ENCODE measurements around the gene FBRSL1.

The FBRSL1 gene

DNA sequence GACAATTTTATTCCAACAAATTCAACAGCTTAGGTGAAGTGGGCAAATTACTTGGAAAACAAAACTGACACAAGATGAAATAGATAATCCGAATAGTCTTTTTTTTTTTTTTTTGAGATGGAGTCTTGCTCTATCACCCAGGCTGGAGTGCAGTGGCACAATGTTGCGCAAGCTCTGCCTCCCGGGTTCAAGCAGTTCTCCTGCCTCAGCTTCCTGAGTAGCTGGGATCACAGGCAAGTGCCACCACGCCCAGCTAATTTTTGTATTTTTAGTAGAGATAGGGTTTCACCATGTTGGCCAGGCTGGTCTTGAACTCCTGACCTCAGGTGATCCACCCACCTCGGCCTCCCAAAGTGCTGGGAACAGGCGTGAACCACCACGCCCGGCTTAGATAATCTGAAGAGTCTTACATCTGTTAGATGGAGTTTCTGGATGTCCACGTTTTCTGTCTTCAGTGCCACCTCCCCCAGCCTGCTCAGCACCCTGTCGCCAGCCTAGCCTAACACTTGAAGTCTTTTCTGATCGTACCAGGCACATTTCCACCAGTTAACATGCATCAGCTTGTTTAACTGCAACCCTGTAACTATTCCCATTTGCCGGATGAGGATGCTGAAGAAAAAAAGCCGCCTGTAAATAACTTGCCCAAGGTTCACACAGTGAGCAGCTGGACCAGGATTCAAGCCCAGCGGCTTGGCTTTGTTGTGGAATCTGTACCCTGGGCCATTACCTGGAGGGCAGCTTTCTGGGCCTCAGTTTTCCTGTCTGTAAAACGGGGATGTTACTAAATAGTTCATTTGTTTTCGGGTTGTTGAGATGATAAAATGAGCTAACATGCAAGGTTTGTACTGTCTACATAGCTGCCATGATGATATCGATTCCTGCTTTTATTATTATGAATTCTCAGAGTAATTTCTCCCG, 26.4 kb downstream of the FBRSL1 start:
- CTCF ChIA-PET = interaction anchor here (0.9 to 4.5 kb wide), 6 partner anchors 9 to 102 kb away, joined by 3 to 19 read pairs (median 5); no protein-coding TSS in a partner anchor
- H3K9me3 ChIP-seq (ENCODE audit: control extremely low read depth in 1 of 5, control insufficient read depth in 4 of 5, insufficient read depth in 2 of 5, low read depth in 1 of 5, low read length in 4 of 5) = peaks cover 0 to 15% (median 9%) of the 10 kb centered on the region in 5 experiments
- H3K4me1 ChIP-seq (ENCODE audit: control extremely low read depth in 1 of 4, control insufficient read depth in 4 of 4, insufficient read depth in 4 of 4, low read length in 3 of 4) = no peaks in the 10 kb centered on the region
- WGBS (ENCODE audit: insufficient coverage) = 98% methylated on average over 13 of the region's 18 CpGs
- POLR2A ChIA-PET = interaction anchor here (0.6 kb wide), 1 partner anchor 10 kb away, joined by 3 read pairs; no protein-coding TSS in a partner anchor
- no peak overlapping the region for H3K27ac ChIP-seq (ENCODE audit: insufficient read depth in 1 of 2, low read depth in 1 of 2, low read length in 2 of 2, poor library complexity in 1 of 2, severe bottlenecking in 2 of 2)
- H3K27me3 ChIP-seq (replicated peaks in 2 of 5; ENCODE audit: control insufficient read depth in 4 of 5, insufficient read depth in 5 of 5, low read length in 4 of 5) = peaks cover 0 to 2% (median 0%) of the 10 kb centered on the region in 5 experiments
- peaks cover 6 to 39% (median 20%) of the 10 kb centered on the region in 4 experiments for H3K36me3 ChIP-seq (ENCODE audit: control insufficient read depth in 4 of 4, insufficient read depth in 4 of 4, low read length in 3 of 4)
- no peak for DNase-seq
- no peak overlapping the region for H3K4me3 ChIP-seq (ENCODE audit: control insufficient read depth in 1 of 7, extremely low read depth in 1 of 7, insufficient read depth in 4 of 7, low read depth in 2 of 7, low read length in 6 of 7)

DNA sequence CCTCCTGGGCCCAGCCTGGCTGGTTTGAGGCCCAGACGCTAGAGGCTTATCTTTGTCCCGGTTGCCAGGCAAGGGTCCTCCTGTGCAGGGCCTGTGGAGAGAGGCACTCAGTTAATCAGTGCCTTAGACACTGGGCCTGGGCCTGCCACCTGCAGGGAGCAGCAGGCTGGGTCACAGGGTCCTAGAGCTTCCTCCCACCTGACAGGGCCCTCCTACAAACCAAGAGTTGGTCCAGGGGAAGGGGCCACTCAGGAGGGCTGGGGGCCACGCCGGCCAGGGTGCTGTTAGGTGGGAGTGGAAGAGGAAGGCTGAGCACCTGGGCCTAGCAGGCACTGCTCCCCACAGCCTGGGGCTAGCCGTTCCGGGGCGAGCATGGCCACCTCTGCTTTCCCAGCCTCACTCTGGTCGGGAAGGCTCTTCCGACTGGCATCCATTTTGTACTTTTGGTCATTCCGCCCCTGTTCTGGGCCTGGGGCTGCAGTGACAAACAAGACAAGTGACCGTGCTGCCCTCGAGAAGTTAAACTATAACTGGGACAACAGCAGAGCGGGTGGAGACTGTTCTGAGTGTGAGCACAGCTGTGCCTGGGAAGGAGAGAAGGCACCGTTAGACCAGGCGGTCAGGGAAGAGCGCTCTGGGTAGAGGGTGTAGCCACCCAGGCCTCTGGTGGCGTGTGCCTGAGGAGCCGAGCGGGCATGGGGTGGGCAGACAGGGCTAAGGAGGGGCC, 27.2 kb downstream of the FBRSL1 start:
- H3K27ac ChIP-seq (ENCODE audit: insufficient read depth in 1 of 2, low read depth in 1 of 2, low read length in 2 of 2, poor library complexity in 1 of 2, severe bottlenecking in 2 of 2) = no peak overlapping the region
- DNase-seq = no peak
- no peak overlapping the region for H3K4me3 ChIP-seq (ENCODE audit: control insufficient read depth in 1 of 7, extremely low read depth in 1 of 7, insufficient read depth in 4 of 7, low read depth in 2 of 7, low read length in 6 of 7)
- ChIA-PET POLR2A (no interaction called here), CTCF (interaction anchor here (0.9 to 4.5 kb wide), 5 partner anchors 8 to 103 kb away, joined by 3 to 19 read pairs (median 5); no protein-coding TSS in a partner anchor)
- H3K36me3 ChIP-seq (ENCODE audit: control insufficient read depth in 4 of 4, insufficient read depth in 4 of 4, low read length in 3 of 4) = peaks cover 5 to 34% (median 16%) of the 10 kb centered on the region in 4 experiments
- 94% methylated on average over 16 of the region's 19 CpGs for WGBS (ENCODE audit: insufficient coverage)
- no peaks in the 10 kb centered on the region for H3K4me1 ChIP-seq (ENCODE audit: control extremely low read depth in 1 of 4, control insufficient read depth in 4 of 4, insufficient read depth in 4 of 4, low read length in 3 of 4)
- H3K9me3 ChIP-seq (ENCODE audit: control extremely low read depth in 1 of 5, control insufficient read depth in 4 of 5, insufficient read depth in 2 of 5, low read depth in 1 of 5, low read length in 4 of 5) = peaks cover 0 to 15% (median 9%) of the 10 kb centered on the region in 5 experiments
- H3K27me3 ChIP-seq (replicated peaks in 2 of 5; ENCODE audit: control insufficient read depth in 4 of 5, insufficient read depth in 5 of 5, low read length in 4 of 5) = no peaks in the 10 kb centered on the region

DNA sequence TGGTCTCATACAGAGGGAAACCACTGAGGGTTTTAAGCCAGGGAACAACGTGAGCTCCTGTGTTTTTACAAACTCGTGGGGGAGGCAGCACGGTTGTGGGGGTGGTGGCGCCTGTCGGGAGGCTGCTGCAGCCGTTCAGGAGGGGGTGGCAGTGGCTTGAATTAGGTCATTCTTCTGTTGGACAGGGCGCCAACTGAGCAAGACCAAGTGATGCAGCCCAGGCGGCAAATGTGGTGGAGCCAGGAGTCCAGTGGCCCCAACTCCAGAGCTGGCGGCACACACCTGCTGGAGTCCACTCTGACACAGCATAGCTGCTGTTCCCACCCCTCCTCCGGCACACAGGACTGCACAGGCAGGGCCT, 27.8 kb downstream of the FBRSL1 start:
- H3K9me3 ChIP-seq (ENCODE audit: control extremely low read depth in 1 of 5, control insufficient read depth in 4 of 5, insufficient read depth in 2 of 5, low read depth in 1 of 5, low read length in 4 of 5) = peaks cover 0 to 15% (median 9%) of the 10 kb centered on the region in 5 experiments
- no peaks in the 10 kb centered on the region for H3K27me3 ChIP-seq (replicated peaks in 2 of 5; ENCODE audit: control insufficient read depth in 4 of 5, insufficient read depth in 5 of 5, low read length in 4 of 5)
- H3K4me3 ChIP-seq (ENCODE audit: control insufficient read depth in 1 of 7, extremely low read depth in 1 of 7, insufficient read depth in 4 of 7, low read depth in 2 of 7, low read length in 6 of 7) = no peak overlapping the region
- no peak for DNase-seq
- 100% methylated on average over 8 of the region's 10 CpGs for WGBS (ENCODE audit: insufficient coverage)
- no peak overlapping the region for H3K27ac ChIP-seq (ENCODE audit: insufficient read depth in 1 of 2, low read depth in 1 of 2, low read length in 2 of 2, poor library complexity in 1 of 2, severe bottlenecking in 2 of 2)
- peaks cover 4 to 29% (median 16%) of the 10 kb centered on the region in 4 experiments for H3K36me3 ChIP-seq (ENCODE audit: control insufficient read depth in 4 of 4, insufficient read depth in 4 of 4, low read length in 3 of 4)
- POLR2A ChIA-PET = no interaction called here
- H3K4me1 ChIP-seq (ENCODE audit: control extremely low read depth in 1 of 4, control insufficient read depth in 4 of 4, insufficient read depth in 4 of 4, low read length in 3 of 4) = no peaks in the 10 kb centered on the region
- CTCF ChIA-PET = interaction anchor here (2.5 to 4.5 kb wide), 2 partner anchors 13 to 103 kb away, joined by 12 to 19 read pairs; no protein-coding TSS in a partner anchor

DNA sequence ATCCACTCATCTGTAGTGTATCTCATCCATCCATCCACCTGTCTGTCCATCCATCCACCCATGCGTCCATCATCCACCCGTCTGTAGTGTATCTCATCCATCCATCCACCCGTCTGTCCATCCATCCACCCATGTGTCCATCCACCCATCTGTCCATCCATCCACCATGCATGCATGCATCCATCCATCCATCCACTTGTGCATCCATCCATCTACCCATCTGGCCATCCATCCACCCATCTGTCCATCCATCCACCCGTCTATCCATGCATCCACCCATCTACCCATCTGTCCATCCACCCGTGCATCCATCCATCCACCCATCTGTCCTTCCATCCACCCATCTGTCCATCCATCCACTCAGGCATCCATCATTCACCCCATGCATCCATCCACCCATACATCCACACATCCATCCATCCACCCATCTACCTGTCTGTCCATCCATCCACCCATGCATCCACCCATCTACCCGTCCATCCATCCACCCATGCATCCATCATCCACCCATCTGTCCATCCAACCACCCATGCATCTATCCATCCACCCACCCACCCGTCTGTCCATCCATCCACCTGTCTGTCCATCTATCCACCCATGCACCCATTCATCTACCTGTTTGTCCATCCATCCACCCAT, 28.5 kb downstream of the FBRSL1 start:
- DNase-seq = no peak
- ChIA-PET CTCF (interaction anchor here (0.8 to 1.5 kb wide), 6 partner anchors 13 to 144 kb away, joined by 3 to 10 read pairs (median 3); no protein-coding TSS in a partner anchor), POLR2A (no interaction called here)
- Histone ChIP-seq H3K27me3 (replicated peaks in 2 of 5; ENCODE audit: control insufficient read depth in 4 of 5, insufficient read depth in 5 of 5, low read length in 4 of 5) (no peaks in the 10 kb centered on the region), H3K4me3 (ENCODE audit: control insufficient read depth in 1 of 7, extremely low read depth in 1 of 7, insufficient read depth in 4 of 7, low read depth in 2 of 7, low read length in 6 of 7) (no peak overlapping the region), H3K36me3 (ENCODE audit: control insufficient read depth in 4 of 4, insufficient read depth in 4 of 4, low read length in 3 of 4) (peaks cover 4 to 28% (median 16%) of the 10 kb centered on the region in 4 experiments), H3K27ac (ENCODE audit: insufficient read depth in 1 of 2, low read depth in 1 of 2, low read length in 2 of 2, poor library complexity in 1 of 2, severe bottlenecking in 2 of 2) (no peak overlapping the region), H3K4me1 (ENCODE audit: control extremely low read depth in 1 of 4, control insufficient read depth in 4 of 4, insufficient read depth in 4 of 4, low read length in 3 of 4) (peaks cover 0 to under 1% (median 0%) of the 10 kb centered on the region in 4 experiments), H3K9me3 (ENCODE audit: control extremely low read depth in 1 of 5, control insufficient read depth in 4 of 5, insufficient read depth in 2 of 5, low read depth in 1 of 5, low read length in 4 of 5) (peaks cover 0 to 15% (median 9%) of the 10 kb centered on the region in 5 experiments)
- 98% methylated on average over 7 of the region's 7 CpGs for WGBS (ENCODE audit: insufficient coverage)

DNA sequence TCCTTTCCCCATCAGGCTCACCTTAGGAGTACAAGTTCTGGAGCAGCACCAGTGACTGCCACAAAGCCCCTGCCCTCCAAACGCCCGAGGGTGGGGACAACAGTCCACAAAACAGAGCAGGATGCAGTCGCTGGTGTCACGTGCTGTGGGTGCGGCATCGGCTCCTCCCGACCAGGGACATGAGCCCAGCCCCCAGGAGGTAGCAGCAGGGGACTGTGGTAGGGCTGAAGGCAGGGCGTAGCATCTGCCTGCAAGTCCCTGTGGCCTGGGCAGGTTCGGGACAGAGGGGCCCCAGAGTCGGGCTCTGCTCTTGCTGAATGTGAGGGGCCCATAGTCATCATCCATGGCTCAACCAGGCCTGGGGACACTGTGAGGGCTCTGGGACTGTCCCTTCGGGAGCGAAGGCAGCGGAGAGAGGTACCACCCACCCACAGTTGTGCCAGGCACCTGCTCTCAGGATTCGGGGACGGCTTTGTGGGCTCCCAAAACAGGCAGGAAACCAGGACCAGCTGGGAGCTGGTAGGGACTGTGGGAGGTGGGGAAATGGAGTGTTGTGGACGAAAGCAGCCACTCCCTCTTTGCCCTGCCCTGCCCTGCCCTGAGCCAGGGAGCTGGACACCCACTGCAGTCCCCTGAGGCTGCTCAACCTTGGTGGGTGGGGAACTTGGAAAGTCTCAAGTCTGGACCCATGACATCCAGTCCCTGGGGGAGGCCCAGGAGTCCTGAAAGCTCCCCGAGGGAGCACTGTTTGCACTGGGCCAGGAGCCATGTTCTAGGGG, 30.7 kb downstream of the FBRSL1 start:
- H3K36me3 ChIP-seq (ENCODE audit: control insufficient read depth in 4 of 4, insufficient read depth in 4 of 4, low read length in 3 of 4) = peaks cover 4 to 24% (median 10%) of the 10 kb centered on the region in 4 experiments
- peaks cover 0 to 6% (median 3%) of the 10 kb centered on the region in 4 experiments for H3K4me1 ChIP-seq (ENCODE audit: control extremely low read depth in 1 of 4, control insufficient read depth in 4 of 4, insufficient read depth in 4 of 4, low read length in 3 of 4)
- peaks cover 0 to 15% (median 9%) of the 10 kb centered on the region in 5 experiments for H3K9me3 ChIP-seq (ENCODE audit: control extremely low read depth in 1 of 5, control insufficient read depth in 4 of 5, insufficient read depth in 2 of 5, low read depth in 1 of 5, low read length in 4 of 5)
- ChIA-PET POLR2A (no interaction called here), CTCF (interaction anchor here (1.1 to 1.6 kb wide), 2 partner anchors 106 to 367 kb away, joined by 5 to 6 read pairs; no protein-coding TSS in a partner anchor)
- no peak overlapping the region for H3K27ac ChIP-seq (ENCODE audit: insufficient read depth in 1 of 2, low read depth in 1 of 2, low read length in 2 of 2, poor library complexity in 1 of 2, severe bottlenecking in 2 of 2)
- H3K4me3 ChIP-seq (ENCODE audit: control insufficient read depth in 1 of 7, extremely low read depth in 1 of 7, insufficient read depth in 4 of 7, low read depth in 2 of 7, low read length in 6 of 7) = no peak overlapping the region
- H3K27me3 ChIP-seq (replicated peaks in 2 of 5; ENCODE audit: control insufficient read depth in 4 of 5, insufficient read depth in 5 of 5, low read length in 4 of 5) = no peaks in the 10 kb centered on the region
- DNase-seq = no peak
- 91% methylated on average over 10 of the region's 17 CpGs for WGBS (ENCODE audit: insufficient coverage)

DNA sequence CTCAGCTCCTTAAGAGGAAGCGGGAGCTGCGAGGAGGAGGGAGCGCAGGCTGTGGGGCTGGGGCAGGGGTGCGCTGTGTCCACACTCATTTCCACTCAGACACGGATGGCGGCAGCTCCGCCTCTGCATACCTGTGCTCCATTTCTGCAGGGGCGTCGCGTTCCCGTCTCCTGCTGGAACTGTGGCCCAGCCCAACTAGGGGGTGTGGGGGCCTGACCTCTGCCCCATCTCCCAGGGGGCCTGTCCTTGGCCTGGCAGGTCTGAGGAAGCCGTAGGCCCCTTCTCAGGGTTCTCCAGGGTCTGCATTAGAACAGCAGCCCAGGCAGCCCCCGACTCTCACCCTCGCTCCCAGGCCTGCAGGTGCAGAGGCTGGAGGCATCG, 31.2 kb downstream of the FBRSL1 start:
- Histone ChIP-seq H3K9me3 (ENCODE audit: control extremely low read depth in 1 of 5, control insufficient read depth in 4 of 5, insufficient read depth in 2 of 5, low read depth in 1 of 5, low read length in 4 of 5) (peaks cover 0 to 13% (median 9%) of the 10 kb centered on the region in 5 experiments), H3K36me3 (ENCODE audit: control insufficient read depth in 4 of 4, insufficient read depth in 4 of 4, low read length in 3 of 4) (peaks cover 4 to 23% (median 10%) of the 10 kb centered on the region in 4 experiments), H3K27me3 (replicated peaks in 2 of 5; ENCODE audit: control insufficient read depth in 4 of 5, insufficient read depth in 5 of 5, low read length in 4 of 5) (no peaks in the 10 kb centered on the region), H3K27ac (ENCODE audit: insufficient read depth in 1 of 2, low read depth in 1 of 2, low read length in 2 of 2, poor library complexity in 1 of 2, severe bottlenecking in 2 of 2) (no peak overlapping the region), H3K4me3 (ENCODE audit: control insufficient read depth in 1 of 7, extremely low read depth in 1 of 7, insufficient read depth in 4 of 7, low read depth in 2 of 7, low read length in 6 of 7) (no peak overlapping the region), H3K4me1 (ENCODE audit: control extremely low read depth in 1 of 4, control insufficient read depth in 4 of 4, insufficient read depth in 4 of 4, low read length in 3 of 4) (peaks cover 0 to 6% (median 3%) of the 10 kb centered on the region in 4 experiments)
- no peak for DNase-seq
- CTCF ChIA-PET = interaction anchor here (1.1 kb wide), 1 partner anchor 106 kb away, joined by 6 read pairs; no protein-coding TSS in a partner anchor
- WGBS (ENCODE audit: insufficient coverage) = 94% methylated on average over 13 of the region's 15 CpGs
- POLR2A ChIA-PET = no interaction called here
